Neural progenitor cell (in vitro differentiated cells): ENCODE results near the gene TRAK2. TPM values are rescaled to one million over a fixed set of nuclear protein-coding genes. Genes with fewer than 3 reads are reported as not detected.

Experiments used
- DNase-seq: peaks from one replicate; pipeline ENCODE4 v3.0.0-alpha.2; 2016; ENCODE audit warnings: low spot score
- H2AFZ ChIP-seq: fragments of 200-600 bp; sonication (generic); replicated peaks from 2 replicates; pipeline ENCODE4 v1.6.1; 2016; ENCODE audit warnings: antibody characterized with exemption
- H3F3A ChIP-seq: fragments of 200-600 bp; sonication (generic); 2 replicates; pipeline ENCODE4 v1.6.1; 2016; ENCODE audit warnings: antibody characterized with exemption, low read depth
- H3K27ac ChIP-seq: fragments of 200-600 bp; sonication (generic); 2 replicates; pipeline ENCODE4 v1.5.1; 2016; ENCODE audit warnings: mild to moderate bottlenecking
- H3K27me3 ChIP-seq: fragments of 200-600 bp; sonication (generic); 2 replicates; pipeline ENCODE4 v1.6.1; 2016; ENCODE audit warnings: mild to moderate bottlenecking, moderate library complexity
- H3K36me3 ChIP-seq: fragments of 200-600 bp; sonication (generic); 2 replicates; pipeline ENCODE4 v1.5.1; 2016
- H3K4me1 ChIP-seq: fragments of 200-600 bp; sonication (generic); 2 replicates; pipeline ENCODE4 v1.6.1; 2016; ENCODE audit warnings: mixed run types
- H3K4me2 ChIP-seq: fragments of 200-600 bp; sonication (generic); 2 replicates; pipeline ENCODE4 v1.6.1; 2016
- H3K4me3 ChIP-seq: fragments of 200-600 bp; sonication (generic); 2 replicates; pipeline ENCODE4 v1.5.1; 2016
- H3K79me2 ChIP-seq: fragments of 200-600 bp; sonication (generic); 2 replicates; pipeline ENCODE4 v1.6.1; 2016; ENCODE audit warnings: low read depth
- H3K9ac ChIP-seq: fragments of 200-600 bp; sonication (generic); 2 replicates; pipeline ENCODE4 v1.6.1; 2016
- H3K9me3 ChIP-seq: fragments of 200-600 bp; sonication (generic); 2 replicates; pipeline ENCODE4 v1.5.1; 2016; ENCODE audit warnings: low read depth
- H4K20me1 ChIP-seq: fragments of 200-600 bp; sonication (generic); 2 replicates; pipeline ENCODE4 v1.6.1; 2016; ENCODE audit warnings: low read depth
- H3K27ac Mint-ChIP-seq: 3 replicates; pipeline ENCODE4 v1.8.0; 2021; ENCODE audit warnings: mixed read lengths
- H3K27me3 Mint-ChIP-seq: 2 replicates; pipeline ENCODE4 v1.8.0; 2022; ENCODE audit warnings: low read depth, mild to moderate bottlenecking, inconsistent platforms, moderate library complexity, mixed read lengths; ENCODE audit not compliant: insufficient read depth
- H3K36me3 Mint-ChIP-seq: 3 replicates; pipeline ENCODE4 v1.8.0; 2021; ENCODE audit warnings: mixed read lengths
- H3K4me1 Mint-ChIP-seq: 3 replicates; pipeline ENCODE4 v1.8.0; 2021; ENCODE audit warnings: mixed read lengths
- H3K4me3 Mint-ChIP-seq: 3 replicates; pipeline ENCODE4 v1.8.0; 2021; ENCODE audit warnings: mild to moderate bottlenecking, moderate library complexity, mixed read lengths
- H3K9me3 Mint-ChIP-seq: 3 replicates; pipeline ENCODE4 v1.8.0; 2020; ENCODE audit warnings: mixed read lengths
- EZH2 ChIP-seq: fragments of 200-600 bp; sonication (generic); IDR thresholded peaks from 2 replicates; pipeline ENCODE4 v1.6.1; 2017; ENCODE audit warnings: antibody characterized with exemption, mild to moderate bottlenecking, moderate library complexity
- EZH2phosphoT487 ChIP-seq: fragments of 200-600 bp; sonication (generic); IDR thresholded peaks from 2 replicates; pipeline ENCODE4 v1.6.1; 2017; ENCODE audit warnings: antibody characterized with exemption
- total RNA-seq: library from RNA; depleted of rRNA; stranded (reverse); fragments of >200 nt; gene quantifications from 2 replicates; pipeline ENCODE4 v1.2.3, GENCODE V29; 2015; ENCODE audit warnings: low replicate concordance
- TF ChIP-seq, protein P1 (sequence below): fragments of 200-600 bp; sonication (generic); IDR thresholded peaks from 2 replicates; pipeline ENCODE4 v1.5.1; 2017; ENCODE audit warnings: antibody characterized with exemption, mild to moderate bottlenecking

Gene TRAK2
- total RNA-seq, 1 donor from 2014 or later: 7.1 TPM

DNA sequence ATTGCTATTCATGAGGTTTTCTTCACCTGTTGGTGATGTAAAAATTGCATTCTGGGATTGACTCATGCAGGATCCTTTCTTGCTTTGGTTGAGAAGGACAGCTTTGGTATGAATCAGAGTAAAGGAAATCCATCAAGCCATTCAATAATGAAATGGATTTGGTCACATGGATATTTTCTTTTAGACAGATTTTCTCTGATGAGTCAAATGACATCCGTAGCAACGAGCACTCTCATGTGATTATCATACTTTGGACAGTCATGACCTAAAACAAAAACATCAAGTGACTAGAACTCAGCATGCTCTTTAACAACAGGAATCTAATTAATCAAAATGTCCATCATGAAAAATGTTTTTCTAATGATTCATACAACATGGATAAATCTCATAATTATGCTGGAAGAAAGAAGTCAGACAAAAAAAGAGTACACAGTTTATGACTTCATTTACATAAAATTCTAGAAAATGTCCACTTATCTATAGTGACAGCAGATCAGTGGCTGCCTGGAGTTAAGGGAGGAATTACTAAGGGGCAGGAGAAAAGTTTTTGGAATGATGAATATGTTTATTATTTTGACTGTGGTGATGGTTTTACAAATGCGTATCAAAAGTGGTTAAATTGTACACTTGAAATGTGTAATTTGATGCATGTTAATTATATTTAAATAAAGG lies 30.7 kb downstream of the TRAK2 start:
- H3K27me3 ChIP-seq: no peaks in the 10 kb centered on the region
- H3K27ac Mint-ChIP-seq: no peak overlapping the region
- H3K79me2 ChIP-seq: no peaks in the 10 kb centered on the region
- no peaks in the 10 kb centered on the region for H3K9me3 Mint-ChIP-seq
- no peaks in the 10 kb centered on the region for H3F3A ChIP-seq
- H3K36me3 Mint-ChIP-seq: no peaks in the 10 kb centered on the region
- peaks cover 7% of the 10 kb centered on the region for H3K4me1 Mint-ChIP-seq
- no peak overlapping the region for H3K9ac ChIP-seq
- H4K20me1 ChIP-seq: no peaks in the 10 kb centered on the region
- H3K9me3 ChIP-seq: no peaks in the 10 kb centered on the region
- no peak overlapping the region for H3K27ac ChIP-seq
- no peak overlapping the region for H3K4me3 ChIP-seq
- TF ChIP-seq, protein P1, sequence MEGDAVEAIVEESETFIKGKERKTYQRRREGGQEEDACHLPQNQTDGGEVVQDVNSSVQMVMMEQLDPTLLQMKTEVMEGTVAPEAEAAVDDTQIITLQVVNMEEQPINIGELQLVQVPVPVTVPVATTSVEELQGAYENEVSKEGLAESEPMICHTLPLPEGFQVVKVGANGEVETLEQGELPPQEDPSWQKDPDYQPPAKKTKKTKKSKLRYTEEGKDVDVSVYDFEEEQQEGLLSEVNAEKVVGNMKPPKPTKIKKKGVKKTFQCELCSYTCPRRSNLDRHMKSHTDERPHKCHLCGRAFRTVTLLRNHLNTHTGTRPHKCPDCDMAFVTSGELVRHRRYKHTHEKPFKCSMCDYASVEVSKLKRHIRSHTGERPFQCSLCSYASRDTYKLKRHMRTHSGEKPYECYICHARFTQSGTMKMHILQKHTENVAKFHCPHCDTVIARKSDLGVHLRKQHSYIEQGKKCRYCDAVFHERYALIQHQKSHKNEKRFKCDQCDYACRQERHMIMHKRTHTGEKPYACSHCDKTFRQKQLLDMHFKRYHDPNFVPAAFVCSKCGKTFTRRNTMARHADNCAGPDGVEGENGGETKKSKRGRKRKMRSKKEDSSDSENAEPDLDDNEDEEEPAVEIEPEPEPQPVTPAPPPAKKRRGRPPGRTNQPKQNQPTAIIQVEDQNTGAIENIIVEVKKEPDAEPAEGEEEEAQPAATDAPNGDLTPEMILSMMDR: no peak
- no peak for TF ChIP-seq EZH2phosphoT487
- no peak for TF ChIP-seq EZH2
- H3K36me3 ChIP-seq: no peaks in the 10 kb centered on the region
- DNase-seq: no peak
- H2AFZ ChIP-seq: no peak overlapping the region
- H3K4me1 ChIP-seq: no peaks in the 10 kb centered on the region
- H3K4me2 ChIP-seq: no peak overlapping the region
- H3K4me3 Mint-ChIP-seq: no peak overlapping the region
- H3K27me3 Mint-ChIP-seq: no peaks in the 10 kb centered on the region

- H3K4me3 ChIP-seq: no peak overlapping the region
- TF ChIP-seq EZH2phosphoT487 (no peak), EZH2 (no peak)
- TF ChIP-seq, protein P1: no peak
- H3K36me3 ChIP-seq: no peaks in the 10 kb centered on the region
- H3K4me1 ChIP-seq: no peaks in the 10 kb centered on the region
- Mint-ChIP-seq H3K4me1 (peaks cover 7% of the 10 kb centered on the region), H3K36me3 (no peaks in the 10 kb centered on the region), H3K27ac (no peak overlapping the region), H3K27me3 (no peaks in the 10 kb centered on the region), H3K4me3 (no peak overlapping the region), H3K9me3 (no peaks in the 10 kb centered on the region)
- H3K9me3 ChIP-seq: no peaks in the 10 kb centered on the region
- no peaks in the 10 kb centered on the region for H3F3A ChIP-seq
- H3K27ac ChIP-seq: no peak overlapping the region
- no peaks in the 10 kb centered on the region for H4K20me1 ChIP-seq
- no peaks in the 10 kb centered on the region for H3K27me3 ChIP-seq
- no peak for DNase-seq
- no peak overlapping the region for H3K4me2 ChIP-seq
- no peak overlapping the region for H2AFZ ChIP-seq
- H3K79me2 ChIP-seq: no peaks in the 10 kb centered on the region
- H3K9ac ChIP-seq: no peak overlapping the region
Observed at GRCh38 chr2:201419986-201420385, 31.3 kb downstream of the TRAK2 start.

DNA sequence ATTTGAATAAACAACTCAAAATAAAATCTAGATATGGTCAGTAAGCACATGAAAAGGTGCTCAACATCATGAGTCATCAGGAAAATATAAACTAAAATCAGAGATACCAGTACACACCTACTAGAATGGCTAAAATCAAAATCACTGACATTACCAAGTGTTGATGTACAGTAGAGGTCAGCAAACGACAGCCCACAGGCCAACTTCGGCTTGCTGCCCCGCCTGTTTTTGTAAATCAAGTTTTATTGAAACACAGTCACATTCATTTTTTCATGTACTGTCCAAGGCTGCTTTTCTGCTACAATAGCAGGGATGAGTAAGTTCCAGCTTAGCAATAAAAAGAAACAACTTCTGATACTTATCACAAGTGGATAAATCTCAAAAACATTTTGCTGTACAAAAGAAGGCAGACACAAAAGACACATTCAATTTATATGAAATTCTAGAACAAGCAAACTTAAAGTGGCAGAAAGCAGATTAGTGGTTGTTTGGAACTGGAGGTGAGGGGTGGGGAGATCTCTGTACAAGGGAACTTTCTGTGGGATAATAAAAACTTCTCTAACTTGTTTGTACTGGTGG lies 32.1 kb downstream of the TRAK2 start:
- H3K27me3 ChIP-seq: no peaks in the 10 kb centered on the region
- no peaks in the 10 kb centered on the region for H4K20me1 ChIP-seq
- no peak overlapping the region for H3K9ac ChIP-seq
- DNase-seq: no peak
- no peak overlapping the region for H3K27ac ChIP-seq
- no peaks in the 10 kb centered on the region for H3K36me3 ChIP-seq
- H3K4me1 Mint-ChIP-seq: peaks cover 7% of the 10 kb centered on the region
- H3K9me3 Mint-ChIP-seq: no peaks in the 10 kb centered on the region
- no peak overlapping the region for H3K27ac Mint-ChIP-seq
- TF ChIP-seq, protein P1: no peak
- TF ChIP-seq EZH2: no peak
- TF ChIP-seq EZH2phosphoT487: no peak
- H3K27me3 Mint-ChIP-seq: no peaks in the 10 kb centered on the region
- H3K79me2 ChIP-seq: no peaks in the 10 kb centered on the region
- H3K36me3 Mint-ChIP-seq: no peaks in the 10 kb centered on the region
- H3K4me2 ChIP-seq: no peak overlapping the region
- H3K4me1 ChIP-seq: no peaks in the 10 kb centered on the region
- H3K9me3 ChIP-seq: no peaks in the 10 kb centered on the region
- H3K4me3 ChIP-seq: no peak overlapping the region
- H2AFZ ChIP-seq: no peak overlapping the region
- H3F3A ChIP-seq: no peaks in the 10 kb centered on the region
- H3K4me3 Mint-ChIP-seq: no peak overlapping the region
